Germinal center (tissue), 1 donor: ENCODE data around the gene ZNRF3.

Experiments
- DNase-seq: peaks from one replicate; pipeline ENCODE4 v3.0.0; 2012; ENCODE audit warnings: mixed read lengths, low spot score

Gene ZNRF3

DNA sequence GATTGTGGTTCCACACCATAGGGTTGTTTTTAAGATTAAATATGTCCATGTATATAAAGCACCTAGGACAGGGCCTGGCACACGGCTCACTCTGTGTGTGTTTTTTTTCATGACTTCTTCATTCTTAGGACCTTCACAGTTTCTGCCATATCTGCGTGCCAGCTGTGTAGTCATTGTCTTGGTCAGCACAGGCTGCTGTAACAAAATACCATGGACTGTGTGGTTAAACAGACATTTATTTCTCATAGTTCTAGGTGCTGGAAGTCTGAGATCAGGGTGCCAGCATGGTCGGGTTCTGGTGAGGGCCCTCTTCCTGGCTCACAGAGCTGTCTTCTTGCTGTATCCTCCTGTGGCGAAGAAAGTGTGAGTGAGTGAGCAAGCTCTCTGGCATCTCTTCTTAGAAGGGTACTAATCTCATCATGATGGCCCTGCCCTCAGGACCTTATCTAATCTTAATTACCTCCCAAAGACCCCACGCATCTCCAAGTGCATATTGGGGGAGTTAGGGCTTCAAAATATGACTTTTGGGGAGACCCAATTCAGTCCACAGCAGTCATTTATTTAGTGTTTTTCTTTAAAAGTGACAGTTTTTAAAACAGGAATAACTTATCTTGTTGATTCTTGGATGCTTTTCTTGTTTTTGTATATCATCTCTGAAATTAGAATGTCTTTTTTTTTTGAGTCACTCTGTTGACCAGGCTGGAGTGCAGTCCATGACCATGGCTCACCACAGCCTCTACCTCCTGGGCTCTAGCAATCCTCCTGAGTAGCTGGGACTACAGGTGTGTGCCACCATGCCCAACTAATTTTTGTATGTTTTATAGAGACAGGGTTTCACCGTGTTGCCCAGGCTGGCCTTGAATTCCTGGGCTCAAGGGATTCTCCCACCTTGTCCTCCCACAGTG, 70.9 kb downstream of the ZNRF3 start:
- no peak for DNase-seq

- no peak for DNase-seq
These were observed 72.4 kb downstream of the ZNRF3 start for GRCh38 chr22:28955817-28956216.

DNA sequence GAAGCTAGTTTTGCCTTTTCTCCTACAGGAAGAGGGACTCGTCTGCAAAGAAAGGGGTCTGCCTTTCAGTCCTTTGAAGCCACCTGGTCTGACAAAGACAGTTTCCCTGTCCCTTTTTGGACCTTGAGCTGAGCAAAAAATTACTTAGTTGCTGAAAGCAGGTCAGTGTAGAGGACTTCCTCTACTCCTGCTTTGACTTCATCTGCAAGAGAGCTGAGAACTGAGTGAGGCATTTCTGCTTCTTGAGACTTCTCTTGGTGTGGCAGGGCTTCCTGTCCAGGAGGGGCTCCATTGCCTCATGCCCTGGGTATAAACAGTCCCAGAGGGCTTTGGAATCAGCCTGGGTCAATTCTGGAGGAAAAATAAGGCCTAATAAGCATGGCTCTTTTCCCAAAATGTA, 73.1 kb downstream of the ZNRF3 start:
- no peak for DNase-seq

DNA sequence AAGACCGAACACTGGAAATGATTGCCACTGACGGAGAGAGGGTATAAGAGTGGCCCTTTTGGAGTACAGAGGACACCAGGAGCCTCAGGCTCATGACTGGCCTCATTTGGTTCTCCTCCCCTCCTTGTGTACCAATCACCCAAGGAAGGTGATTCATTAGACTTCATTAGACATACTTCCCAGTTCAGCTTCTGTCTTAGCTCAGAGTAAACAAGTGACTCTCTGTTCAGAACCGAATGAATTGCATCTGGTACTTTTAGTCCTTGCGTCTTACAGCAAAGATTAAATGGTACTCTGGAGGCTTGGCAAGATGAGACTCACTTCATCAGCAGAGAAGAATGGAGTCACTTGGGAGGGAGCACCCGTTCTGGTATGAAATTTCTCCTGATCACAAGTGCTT, 75.2 kb downstream of the ZNRF3 start:
- DNase-seq, result no peak

DNA sequence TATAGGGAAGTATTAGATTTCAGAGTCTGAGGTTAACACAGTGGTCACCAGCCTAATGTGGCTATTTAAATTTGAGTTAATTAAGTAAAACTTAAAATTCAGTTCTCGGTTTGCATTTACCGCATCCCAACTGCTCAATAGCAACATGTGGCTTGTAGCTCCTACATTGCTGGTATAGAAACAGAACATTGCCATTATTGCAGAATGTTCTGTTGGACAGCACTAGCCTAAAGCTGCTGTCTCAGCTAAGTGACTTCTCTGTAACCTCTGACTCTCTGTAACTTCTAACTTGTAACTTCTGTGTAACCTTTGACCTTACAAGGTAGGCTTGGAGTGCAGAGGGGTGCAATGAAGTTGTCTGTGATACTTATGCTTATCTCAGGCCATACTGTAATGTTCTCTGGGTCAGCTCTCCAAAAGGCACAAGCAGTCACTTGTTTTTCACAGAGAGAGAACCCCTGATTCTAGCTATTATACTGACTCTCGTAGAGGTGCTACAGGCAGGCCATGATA, 78.7 kb downstream of the ZNRF3 start:
- DNase-seq, result no peak

DNA sequence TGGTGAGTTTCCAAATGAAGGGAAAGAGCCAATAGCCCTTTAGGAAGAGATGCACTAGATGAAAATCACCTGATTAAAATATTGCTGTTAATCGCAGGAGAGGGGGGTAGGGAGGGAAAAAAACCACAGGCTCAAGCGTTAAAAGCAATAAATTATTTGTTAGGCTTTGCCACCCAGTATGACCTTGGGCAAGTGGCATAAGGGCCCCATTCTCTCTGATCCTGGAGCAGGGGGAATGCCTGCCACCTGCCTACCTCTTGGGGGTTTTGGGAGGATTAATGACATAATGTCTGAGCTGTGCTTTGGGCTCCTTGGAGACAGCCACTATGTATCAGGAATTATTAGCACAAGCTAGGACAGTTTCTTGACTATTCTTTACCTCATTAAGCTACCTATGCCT, 80.0 kb downstream of the ZNRF3 start:
- no peak for DNase-seq

DNA sequence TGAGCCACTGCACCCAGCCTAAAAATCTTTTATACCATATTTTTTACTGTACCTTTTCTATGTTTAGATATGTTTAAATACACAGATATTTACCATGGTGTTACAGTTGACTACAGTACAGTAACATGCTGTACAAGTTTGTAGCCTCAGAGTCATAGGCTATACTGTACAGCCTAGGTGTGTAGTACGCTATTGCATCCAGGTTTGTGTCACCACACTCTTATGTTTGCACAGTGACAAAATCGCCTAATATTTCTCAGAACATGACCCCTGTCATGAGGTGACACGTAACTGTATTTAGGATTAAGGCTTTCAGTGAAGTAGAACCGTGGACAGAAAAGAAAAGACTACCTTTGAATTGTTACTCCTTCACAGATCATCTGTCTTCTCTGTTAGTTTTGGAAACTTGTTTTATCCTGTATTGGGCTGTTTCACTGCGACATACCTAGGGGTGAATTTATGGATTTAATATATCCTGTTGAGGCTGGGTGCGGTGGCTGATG, 83.8 kb downstream of the ZNRF3 start:
- DNase-seq, result no peak

- DNase-seq, result no peak
These were observed 84.6 kb downstream of the ZNRF3 start for GRCh38 chr22:28967969-28968368.

DNA sequence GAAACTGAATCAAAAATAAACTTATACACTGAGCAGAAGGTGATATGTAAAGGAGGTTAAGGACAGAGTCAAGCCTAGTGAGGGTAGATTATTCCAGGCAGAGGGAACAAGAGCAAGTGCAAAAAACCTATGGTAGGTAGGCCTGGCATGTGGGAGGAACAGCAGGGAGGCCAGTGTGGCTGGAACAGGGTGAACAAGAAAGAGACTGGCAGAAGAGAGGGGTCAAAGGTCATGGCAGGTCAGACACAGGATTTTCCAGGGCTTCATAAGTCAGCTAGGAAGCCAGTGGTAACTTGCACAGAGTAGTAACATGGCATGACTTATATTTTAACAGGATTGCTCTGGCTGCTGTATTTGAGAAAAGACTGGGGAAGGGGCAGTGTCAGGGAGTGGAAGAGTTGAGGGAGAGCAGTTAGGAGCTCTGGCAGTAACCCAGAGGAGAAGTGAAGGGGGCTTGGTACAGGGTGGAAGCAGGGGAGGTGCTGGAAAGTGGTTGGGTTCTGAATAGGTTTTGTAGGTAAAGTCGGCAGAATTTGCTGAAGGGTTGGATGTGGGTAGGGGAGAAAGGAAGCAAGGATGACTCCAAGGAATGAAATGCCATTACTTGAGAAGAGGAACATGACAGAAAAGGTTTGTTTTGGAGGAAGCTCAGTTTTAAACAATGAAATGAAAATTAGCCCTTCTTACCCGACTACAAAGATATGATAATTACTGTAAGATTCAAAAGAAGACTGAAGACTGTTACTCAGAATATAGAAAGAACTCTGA, 86.2 kb downstream of the ZNRF3 start:
- no peak for DNase-seq

DNA sequence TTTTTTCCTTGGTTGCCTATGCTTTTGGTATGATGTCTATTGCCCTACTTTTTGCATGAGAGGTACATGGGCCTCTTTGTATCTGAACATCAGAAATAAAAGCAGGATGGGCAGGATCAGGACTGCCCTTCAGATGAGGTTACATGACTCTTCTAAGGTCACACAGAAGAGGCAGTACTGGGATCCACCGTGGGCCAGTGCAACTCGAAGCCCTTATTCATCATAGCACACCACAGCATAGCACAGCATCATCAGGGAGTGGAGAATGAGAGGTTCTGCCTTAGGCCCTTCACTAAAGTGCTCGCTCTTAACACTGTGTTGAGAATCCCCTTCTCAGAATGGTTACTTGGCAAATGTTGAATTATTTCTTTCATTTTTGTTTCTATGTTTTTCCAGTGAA, 90.0 kb downstream of the ZNRF3 start:
- no peak for DNase-seq

DNA sequence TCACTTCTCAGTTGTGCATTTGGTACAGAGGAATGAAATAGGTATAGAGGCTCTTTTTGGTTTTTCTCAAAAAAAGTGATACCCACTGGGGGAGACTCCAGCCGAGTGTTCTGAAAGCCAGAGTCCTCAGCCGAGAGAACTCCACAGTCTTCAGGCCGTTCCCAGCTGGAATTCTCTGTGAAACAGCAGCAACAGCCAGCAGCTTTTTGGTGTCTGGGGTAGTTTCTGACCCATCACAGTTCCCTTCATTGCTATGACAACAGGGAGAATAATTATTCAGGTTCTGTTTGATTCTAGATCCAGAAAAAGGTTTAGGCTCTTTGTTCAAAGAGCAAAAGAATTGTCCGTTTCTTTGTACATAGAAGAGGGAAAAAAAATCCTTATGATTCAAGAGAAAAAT, 93.7 kb downstream of the ZNRF3 start:
- DNase-seq, result no peak

GRCh38 chr22:28977481-28977971, 94.2 kb downstream of the ZNRF3 start:
- DNase-seq, result no peak

DNA sequence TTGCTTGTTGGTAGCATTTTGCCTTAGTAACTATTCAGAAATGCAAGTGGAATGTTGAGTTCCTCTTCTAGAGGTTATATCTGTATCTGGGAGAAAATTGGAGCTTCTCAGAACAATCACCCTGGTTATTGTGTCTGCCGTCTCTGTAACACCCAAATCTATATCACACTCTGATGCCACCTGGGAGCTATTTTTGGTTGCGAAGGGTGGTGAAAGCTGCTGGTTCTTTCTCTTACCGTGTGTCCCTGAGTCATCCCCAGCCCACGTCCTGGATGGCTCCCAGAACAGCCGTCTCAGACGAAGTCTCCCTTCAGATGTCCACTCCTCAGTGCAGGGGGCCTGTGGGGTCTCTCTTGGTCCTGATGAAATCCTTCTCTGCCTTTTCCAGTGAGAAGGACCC, 94.8 kb downstream of the ZNRF3 start:
- DNase-seq, result no peak

DNA sequence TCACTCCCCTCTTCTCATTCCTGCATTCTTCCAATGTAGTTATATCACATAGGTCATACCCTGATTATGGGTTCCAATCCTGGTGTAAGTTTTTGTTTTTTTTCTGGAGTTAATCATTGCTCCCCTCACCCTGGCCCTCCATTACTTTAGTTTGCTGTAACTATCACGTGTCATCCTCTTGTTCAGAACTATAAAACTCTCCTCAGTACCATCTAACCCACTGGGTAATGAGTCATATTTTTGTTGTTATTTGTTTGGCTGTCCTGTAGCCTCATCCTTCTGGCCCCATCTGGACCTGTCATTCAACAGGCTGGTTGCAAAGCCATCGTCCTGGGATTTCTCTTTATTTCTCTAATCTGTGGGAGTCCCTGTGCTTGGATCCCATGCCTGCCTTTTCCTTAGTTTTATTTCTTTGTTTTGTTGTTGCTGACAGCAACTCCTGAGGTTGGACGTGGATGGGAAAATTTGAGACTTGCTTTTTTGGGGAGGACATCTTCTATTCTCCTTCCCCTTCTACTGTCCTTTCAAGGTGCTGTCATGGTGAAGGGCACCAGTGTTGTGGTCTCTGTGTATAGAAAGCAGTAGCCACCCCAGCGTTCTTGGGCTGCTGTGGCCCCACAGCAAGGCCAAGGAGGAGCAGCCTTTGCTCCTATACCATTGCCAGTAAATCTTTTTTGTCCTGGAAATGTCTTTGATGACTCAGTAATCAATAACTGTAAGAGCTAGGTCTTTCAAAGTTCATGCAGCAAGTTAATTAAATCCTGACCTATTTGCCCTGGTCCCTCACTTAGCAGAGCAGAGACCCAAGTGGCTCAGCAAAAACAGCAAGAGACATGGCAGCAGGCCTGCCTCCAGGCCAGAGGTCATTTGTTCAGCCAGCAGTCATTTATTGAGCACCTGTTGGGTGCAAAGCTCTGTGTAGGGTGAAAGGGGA, 95.8 kb downstream of the ZNRF3 start:
- DNase-seq, result no peak

DNA sequence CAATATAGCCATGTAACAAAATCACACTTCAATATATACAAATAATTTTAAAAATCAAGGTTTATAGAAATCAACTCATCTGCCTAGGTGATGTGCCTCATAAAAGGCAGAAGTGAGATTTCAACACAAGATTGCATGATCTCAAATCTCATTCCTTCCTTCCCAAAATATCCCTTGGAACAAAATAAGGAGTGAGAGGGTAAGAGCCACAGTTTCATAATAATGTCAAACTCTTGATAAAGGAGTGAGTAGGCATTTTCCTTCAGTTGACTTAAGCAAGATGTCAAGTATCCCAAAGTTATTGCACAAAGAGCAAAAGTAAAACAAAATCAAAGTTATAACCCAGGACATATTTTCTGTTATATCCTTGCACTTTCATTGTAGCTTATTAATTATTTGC, 97.0 kb downstream of the ZNRF3 start:
- DNase-seq, result no peak

DNA sequence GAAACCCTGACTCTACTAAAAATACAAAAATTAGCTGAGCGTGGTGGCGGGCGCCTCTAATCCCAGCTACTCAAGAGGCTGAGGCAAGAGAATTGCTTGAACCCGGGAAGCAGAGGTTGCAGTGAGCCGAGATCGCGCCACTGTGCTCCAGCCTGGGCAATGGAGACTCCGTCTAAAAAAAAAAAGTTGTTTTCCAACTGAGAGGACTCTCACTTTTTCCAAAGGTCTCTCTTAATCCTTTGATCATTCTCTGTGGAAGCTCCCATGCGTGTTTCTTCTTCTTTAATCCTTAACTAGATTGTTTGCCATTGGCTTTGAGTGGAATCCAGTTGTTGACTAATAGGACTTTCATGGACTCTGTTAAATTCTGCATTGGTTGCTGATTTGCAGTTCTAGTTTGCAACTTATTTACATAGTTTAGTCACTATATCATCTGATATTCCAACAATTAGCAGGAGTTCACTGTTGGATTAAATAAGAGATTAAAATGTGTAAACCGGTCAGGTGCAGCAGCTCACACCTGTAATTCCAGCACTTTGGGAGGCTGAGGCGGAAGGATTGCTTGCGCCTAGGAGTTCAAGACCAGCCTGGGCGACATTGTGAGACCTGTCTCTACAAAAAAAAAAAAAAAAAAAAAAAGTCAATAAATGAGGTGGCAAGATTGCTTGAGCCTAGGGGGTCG, 98.6 kb downstream of the ZNRF3 start:
- no peak for DNase-seq

- no peak for DNase-seq
These were observed 99.8 kb downstream of the ZNRF3 start for GRCh38 chr22:28983190-28983589.

DNA sequence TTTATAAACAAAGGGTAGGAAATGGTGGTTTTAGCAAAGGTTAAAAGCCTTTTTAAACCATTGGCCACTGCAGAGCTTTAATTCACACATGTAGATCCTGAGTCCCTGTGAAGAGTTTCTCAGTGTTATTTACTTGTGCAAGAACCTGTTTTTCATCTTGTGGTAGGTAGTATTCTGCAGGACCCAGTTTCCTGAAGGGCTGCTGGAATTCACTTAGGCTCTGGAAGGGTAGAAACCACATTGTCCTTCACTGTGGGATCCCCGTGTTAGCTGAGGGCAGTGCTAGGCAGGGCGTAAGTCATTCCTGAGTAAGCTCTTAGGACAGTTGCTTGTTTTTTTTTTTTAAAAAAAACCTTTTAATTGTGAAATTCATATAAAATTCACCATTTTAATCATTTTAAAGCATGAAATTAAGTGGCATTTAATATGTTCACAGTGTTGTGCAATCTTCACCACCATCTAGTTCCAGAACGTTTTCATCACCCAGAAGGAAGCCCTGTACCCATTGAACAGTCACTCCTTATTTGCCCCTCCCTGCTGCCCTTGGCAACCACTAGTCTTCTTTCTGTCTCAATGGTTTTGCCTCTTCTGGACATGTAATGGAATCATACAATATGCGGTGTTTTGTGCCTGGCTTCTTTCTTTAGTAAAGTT, 100.5 kb downstream of the ZNRF3 start:
- no peak for DNase-seq

DNA sequence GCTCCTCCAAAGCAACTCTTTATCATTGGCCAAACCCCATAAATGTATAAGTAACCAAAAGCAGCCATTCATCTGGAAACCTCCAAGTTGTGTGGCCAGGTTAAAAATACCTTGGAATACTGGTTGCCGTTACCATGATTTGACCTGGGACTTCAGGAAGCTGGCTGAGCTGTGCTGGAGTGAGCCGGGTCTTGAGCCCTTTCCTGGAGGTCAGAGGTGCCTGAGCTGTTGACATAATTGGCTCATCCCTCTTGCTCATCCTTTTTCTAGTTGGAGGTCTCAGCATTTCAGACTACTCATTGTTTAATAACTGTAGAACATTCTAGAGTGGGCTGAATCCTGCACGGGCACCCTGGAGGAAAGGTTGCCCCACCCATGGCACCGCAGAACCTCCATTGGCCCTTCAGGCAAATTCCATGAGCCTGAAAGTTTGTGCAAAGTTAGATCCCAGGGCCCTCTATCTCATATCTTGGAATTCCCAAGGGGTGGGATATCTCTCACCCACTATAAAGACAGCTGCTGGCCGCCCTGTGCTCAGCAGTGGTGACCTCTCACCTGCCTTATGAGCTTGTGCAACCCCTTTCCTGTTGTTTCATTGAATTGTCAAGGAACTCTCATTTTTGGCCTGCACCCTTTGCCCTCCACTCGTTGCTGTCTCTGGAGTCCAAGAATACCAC, 101.2 kb downstream of the ZNRF3 start:
- DNase-seq, result no peak
